ENCODE measurements around the gene PRPF6. TPM values are rescaled to one million over a fixed set of nuclear protein-coding genes. Genes with fewer than 3 reads are reported as not detected.

PRPF6 gene
- polyA plus RNA-seq, 2 of the 4 experiments (the other 2 are of a cell fraction) = 42.8 to 47.2 TPM

DNA sequence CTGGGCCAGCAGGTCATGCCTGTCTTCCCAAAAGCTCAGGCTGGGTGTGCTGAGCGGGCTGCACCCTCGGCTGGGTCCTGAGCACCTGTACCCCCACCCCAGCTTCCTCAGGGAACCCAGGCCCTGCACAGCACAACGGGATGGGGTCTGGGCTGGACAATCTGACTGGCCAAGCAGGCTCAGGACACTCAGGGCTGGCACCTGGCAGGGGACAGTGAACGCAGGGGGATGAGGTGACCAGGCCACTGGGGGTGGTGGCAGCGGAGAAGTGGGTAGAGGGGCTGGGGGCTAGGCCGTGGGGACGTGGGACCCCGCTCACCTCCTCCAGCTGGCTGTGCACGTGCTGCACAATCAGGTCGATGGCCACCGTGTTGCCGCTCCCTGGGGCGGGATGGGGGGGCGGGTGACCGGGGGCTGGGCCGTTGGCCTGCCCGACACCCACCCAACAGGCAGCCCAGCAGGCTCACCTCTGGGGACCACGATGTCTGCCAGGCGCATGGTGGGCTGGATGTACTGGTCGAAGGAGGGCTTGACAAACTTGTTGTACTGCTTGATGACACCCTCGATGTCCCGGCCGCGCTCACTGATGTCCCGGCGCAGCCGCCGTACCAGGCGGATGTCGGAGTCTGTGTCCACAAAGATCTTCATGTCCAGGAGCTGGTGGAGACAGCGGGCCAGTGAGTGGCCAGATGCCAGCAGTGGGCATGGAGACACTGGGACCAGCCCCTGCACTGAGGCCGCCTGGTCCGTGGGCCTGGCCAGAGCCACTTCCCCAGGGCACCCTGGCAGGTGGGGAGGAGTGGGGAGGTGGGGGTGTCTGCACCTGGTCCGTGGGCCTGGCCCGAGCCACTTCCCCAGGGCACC, 36.6 kb upstream of the PRPF6 start:
- WGBS (ENCODE audit: missing lambda C conversion rate) = 93% methylated on average over 25 of the region's 35 CpGs
- ATAC-seq = no peak
- no peaks in the 10 kb centered on the region for H3K9me3 ChIP-seq
- H3K27ac ChIP-seq = no peak overlapping the region
- DNase-seq (ENCODE audit: low read depth in 1 of 2, low spot score in 1 of 2) = no peak
- H3K4me2 ChIP-seq = no peak overlapping the region
- no peak overlapping the region for H3K4me3 ChIP-seq
- FAIRE-seq = no peak
- H3K4me1 ChIP-seq = peaks cover 14% of the 10 kb centered on the region
- POLR2A ChIA-PET = interaction anchor here (0.7 kb wide), 1 partner anchor 13 kb away, joined by 3 read pairs; no protein-coding TSS in a partner anchor
- CTCF ChIA-PET = interaction anchor here (1.2 to 2.0 kb wide), 6 partner anchors 11 to 177 kb away, joined by 3 to 8 read pairs (median 3); partner anchors contain the start of gene UCKL1
- TF ChIP-seq, protein P1, sequence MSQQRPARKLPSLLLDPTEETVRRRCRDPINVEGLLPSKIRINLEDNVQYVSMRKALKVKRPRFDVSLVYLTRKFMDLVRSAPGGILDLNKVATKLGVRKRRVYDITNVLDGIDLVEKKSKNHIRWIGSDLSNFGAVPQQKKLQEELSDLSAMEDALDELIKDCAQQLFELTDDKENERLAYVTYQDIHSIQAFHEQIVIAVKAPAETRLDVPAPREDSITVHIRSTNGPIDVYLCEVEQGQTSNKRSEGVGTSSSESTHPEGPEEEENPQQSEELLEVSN (IDR thresholded peaks at IDR 0.05; ENCODE audit: borderline replicate concordance, low read depth) = no peak
- TF ChIP-seq PHF8 (IDR thresholded peaks at IDR 0.05; ENCODE audit: borderline replicate concordance, low read depth) = no peak
- TF ChIP-seq SMC3 (IDR thresholded peaks at IDR 0.05) = no peak
- no peak for TF ChIP-seq GATA3 (IDR thresholded peaks at IDR 0.05; ENCODE audit: borderline replicate concordance)
- TF ChIP-seq FOXS1 (CRISPR knock-in tag; IDR thresholded peaks at IDR 0.05) = no peak
- no peak for TF ChIP-seq CBX8 (IDR thresholded peaks at IDR 0.05)
- TF ChIP-seq RARB (CRISPR knock-in tag; IDR thresholded peaks at IDR 0.05) = no peak
- TF ChIP-seq MYC (IDR thresholded peaks at IDR 0.05; ENCODE audit: borderline replicate concordance, low read length) = no peak
- no peak for TF ChIP-seq ZNF302 (CRISPR knock-in tag; IDR thresholded peaks at IDR 0.05)
- no peak for TF ChIP-seq JUNB (IDR thresholded peaks at IDR 0.05)
- no peak for TF ChIP-seq RNF2 (IDR thresholded peaks at IDR 0.05; ENCODE audit: borderline replicate concordance, low read depth)
- no peak for TF ChIP-seq BHLHE40 (IDR thresholded peaks at IDR 0.05; ENCODE audit: low read depth, low read length)
- no peak for TF ChIP-seq SREBF2 (IDR thresholded peaks at IDR 0.05)
- TF ChIP-seq HEYL (CRISPR knock-in tag; IDR thresholded peaks at IDR 0.05) = no peak
- TF ChIP-seq FOSL2 (IDR thresholded peaks at IDR 0.05) = no peak
- TF ChIP-seq FOSL2 (CRISPR knock-in tag; IDR thresholded peaks at IDR 0.05) = no peak
- no peak for TF ChIP-seq HES2 (IDR thresholded peaks at IDR 0.05)
- no peak for TF ChIP-seq KDM5A (IDR thresholded peaks at IDR 0.05)
- TF ChIP-seq TFCP2L1 (CRISPR knock-in tag; IDR thresholded peaks at IDR 0.05) = no peak
- TF ChIP-seq RAD21 (conservative IDR thresholded peaks at IDR 0.05 in 1 of 2, IDR thresholded peaks at IDR 0.05 in 1 of 2) = no peak

GRCh38 chr20:63945031-63945658, 35.8 kb upstream of the PRPF6 start:
- DNase-seq (ENCODE audit: low read depth in 1 of 2, low spot score in 1 of 2) = no peak
- no peak overlapping the region for H3K4me3 ChIP-seq
- no peak for FAIRE-seq
- H3K4me2 ChIP-seq = no peak overlapping the region
- H3K4me1 ChIP-seq = peaks cover 21% of the 10 kb centered on the region
- 93% methylated on average over 17 of the region's 17 CpGs for WGBS (ENCODE audit: missing lambda C conversion rate)
- H3K9me3 ChIP-seq = no peaks in the 10 kb centered on the region
- no peak for ATAC-seq
- TF ChIP-seq HOXB13 (CRISPR knock-in tag; IDR thresholded peaks at IDR 0.05; ENCODE audit: low read depth) (no peak), SREBF2 (IDR thresholded peaks at IDR 0.05) (no peak), TP53 (CRISPR knock-in tag; IDR thresholded peaks at IDR 0.05) (no peak), CHD4 (IDR thresholded peaks at IDR 0.05; ENCODE audit: borderline replicate concordance) (no peak), FOXS1 (CRISPR knock-in tag; IDR thresholded peaks at IDR 0.05) (no peak), TFCP2L1 (CRISPR knock-in tag; IDR thresholded peaks at IDR 0.05) (no peak), EHF (CRISPR knock-in tag; IDR thresholded peaks at IDR 0.05) (no peak), KDM5A (IDR thresholded peaks at IDR 0.05) (no peak), RNF2 (IDR thresholded peaks at IDR 0.05; ENCODE audit: borderline replicate concordance, low read depth) (no peak), BCL3 (IDR thresholded peaks at IDR 0.05) (no peak), USF2 (IDR thresholded peaks at IDR 0.05) (no peak)
- TF ChIP-seq, protein P2, sequence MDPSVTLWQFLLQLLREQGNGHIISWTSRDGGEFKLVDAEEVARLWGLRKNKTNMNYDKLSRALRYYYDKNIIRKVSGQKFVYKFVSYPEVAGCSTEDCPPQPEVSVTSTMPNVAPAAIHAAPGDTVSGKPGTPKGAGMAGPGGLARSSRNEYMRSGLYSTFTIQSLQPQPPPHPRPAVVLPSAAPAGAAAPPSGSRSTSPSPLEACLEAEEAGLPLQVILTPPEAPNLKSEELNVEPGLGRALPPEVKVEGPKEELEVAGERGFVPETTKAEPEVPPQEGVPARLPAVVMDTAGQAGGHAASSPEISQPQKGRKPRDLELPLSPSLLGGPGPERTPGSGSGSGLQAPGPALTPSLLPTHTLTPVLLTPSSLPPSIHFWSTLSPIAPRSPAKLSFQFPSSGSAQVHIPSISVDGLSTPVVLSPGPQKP (IDR thresholded peaks at IDR 0.05; ENCODE audit: low read depth, low read length) = no peak
- POLR2A ChIA-PET = no interaction called here
- no peak overlapping the region for H3K27ac ChIP-seq
- CTCF ChIA-PET = interaction anchor here (0.7 to 2.0 kb wide), 5 partner anchors 10 to 408 kb away, joined by 3 to 7 read pairs (median 3); partner anchors contain the start of gene UCKL1
